GM21423 (cell line): ENCODE results near the gene HGD.

Source experiments
- ATAC-seq: cut with Tn5 transposase; IDR thresholded peaks from one replicate; pipeline ENCODE4 v1.9.1; 2021; ENCODE audit warnings: mild to moderate bottlenecking, moderate library complexity; ENCODE audit not compliant: unreplicated experiment

The HGD gene

DNA sequence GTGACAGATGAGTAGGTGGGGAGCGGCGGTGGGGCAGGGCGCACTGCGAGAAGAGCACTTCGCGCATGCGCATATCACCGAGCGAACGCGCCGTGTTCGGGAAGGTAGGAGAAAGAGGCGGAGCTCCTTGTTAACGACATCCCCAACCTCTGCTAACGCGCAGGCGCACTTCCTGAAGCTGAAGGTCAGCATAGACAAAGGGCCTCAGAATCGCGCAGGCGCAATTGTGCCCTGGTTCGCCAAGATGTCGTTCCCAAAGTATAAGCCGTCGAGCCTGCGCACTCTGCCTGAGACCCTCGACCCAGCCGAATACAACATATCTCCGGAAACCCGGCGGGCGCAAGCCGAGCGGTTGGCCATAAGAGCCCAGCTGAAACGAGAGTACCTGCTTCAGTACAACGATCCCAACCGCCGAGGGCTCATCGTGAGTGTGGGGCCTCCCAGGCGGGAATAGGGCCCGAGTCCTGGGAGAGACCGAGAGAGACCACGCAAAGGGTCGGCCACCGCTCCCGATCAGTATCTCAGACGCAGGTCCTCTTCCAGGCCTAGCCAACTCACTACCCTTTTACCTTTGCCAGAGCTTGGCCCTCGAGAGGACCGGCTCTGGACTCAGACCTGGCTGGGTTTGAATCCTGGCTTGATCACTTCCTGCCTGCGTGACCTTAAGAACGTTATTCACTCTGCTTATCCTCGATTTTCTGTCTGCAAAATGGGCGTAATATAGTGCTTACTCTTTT is 85.8 kb downstream of the HGD start, which contains the start of gene NDUFB4:
NDUFB4 (plus strand) TSS at position 221 of the 737 bp plus-strand sequence; CDS start at position 245, 24 bp downstream.
- peak; percentile 94 for ATAC-seq

DNA sequence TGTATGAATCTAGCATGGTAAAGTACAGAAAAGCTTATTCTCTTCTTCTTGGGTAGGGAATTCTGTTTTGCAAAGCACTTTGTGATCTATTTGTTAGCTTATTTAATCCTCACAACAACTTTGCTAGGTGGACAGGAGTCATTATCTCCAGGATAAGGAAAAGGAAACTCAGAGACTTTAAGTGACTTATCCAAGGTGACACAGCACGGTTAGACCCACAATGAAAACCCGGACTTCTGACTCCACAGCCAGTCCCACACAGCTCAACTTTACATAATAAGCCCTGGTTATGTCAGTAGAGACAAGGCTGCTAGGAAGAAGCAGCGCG is 86.3 kb downstream of the HGD start:
- no peak for ATAC-seq

DNA sequence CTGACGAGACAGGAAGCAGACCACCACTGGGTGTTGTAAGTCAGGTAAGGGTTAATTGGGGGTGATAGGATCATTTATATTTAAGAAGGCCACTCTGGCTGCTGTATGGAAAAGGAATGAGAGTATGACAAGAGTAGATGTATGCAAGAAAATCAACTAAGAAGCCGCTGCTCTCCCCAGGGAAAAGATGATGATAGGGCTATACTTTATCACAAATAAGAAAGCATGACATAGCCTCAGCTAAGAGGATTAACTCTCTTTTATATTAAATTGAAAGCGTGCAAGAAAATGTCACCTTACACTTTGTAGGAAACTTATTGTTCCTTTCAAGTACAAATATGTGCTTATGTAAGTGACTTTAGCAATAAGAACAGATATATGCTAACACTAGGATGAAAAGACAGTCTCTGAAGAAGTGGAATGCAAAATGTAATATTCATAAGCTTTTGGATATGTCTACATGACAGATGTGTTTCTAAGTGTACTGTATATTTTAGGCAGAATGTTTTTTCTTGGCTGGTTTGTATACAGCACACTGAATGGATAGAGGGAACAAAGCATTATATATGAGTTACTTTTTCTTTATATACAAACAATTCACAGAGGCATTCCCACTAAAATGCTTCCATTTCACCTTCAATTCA is 94.6 kb downstream of the HGD start:
- ATAC-seq, result no peak
